Activated T-helper 9 cell treated with anti-CD3 and anti-CD28 coated beads, Interleukin-2, amount 50 U/mL, for 16 hours (primary cell): ENCODE measurements around the gene HNRNPK.

ENCODE experiments used
- DNase-seq: peaks from one replicate; pipeline ENCODE4 v3.0.0-alpha.2; 2020; ENCODE audit warnings: low read depth

The HNRNPK gene

GRCh38 chr9:83979812-83980394, at the start of gene HNRNPK:
Gene HNRNPK (minus strand): TSS chr9:83980215. CDS start chr9:83978252, 1,963 bp downstream.
- DNase-seq = peak; percentile 99

- no peak for DNase-seq
These were observed 47.2 kb upstream of the HNRNPK start for GRCh38 chr9:84027201-84027600.

- no peak for DNase-seq
These were observed 44.1 kb upstream of the HNRNPK start for GRCh38 chr9:84024041-84024575.

- DNase-seq = no peak
These were observed 27.6 kb upstream of the HNRNPK start for GRCh38 chr9:84007662-84008061.

- no peak for DNase-seq
These were observed 23.2 kb upstream of the HNRNPK start for GRCh38 chr9:84003246-84003645.

- DNase-seq = no peak
These were observed 22.3 kb upstream of the HNRNPK start for GRCh38 chr9:84002344-84002743.

GRCh38 chr9:84001621-84002020, 21.6 kb upstream of the HNRNPK start:
- DNase-seq = no peak

- DNase-seq = no peak
These were observed 20.2 kb upstream of the HNRNPK start for GRCh38 chr9:84000186-84000585.

- DNase-seq = no peak
These were observed 19.3 kb upstream of the HNRNPK start for GRCh38 chr9:83999141-83999918.

GRCh38 chr9:83996126-83996525, 16.1 kb upstream of the HNRNPK start:
- no peak for DNase-seq

GRCh38 chr9:83992901-83993300, 12.9 kb upstream of the HNRNPK start:
- no peak for DNase-seq

GRCh38 chr9:83992407-83992806, 12.4 kb upstream of the HNRNPK start:
- DNase-seq = no peak

- no peak for DNase-seq
These were observed 11.3 kb upstream of the HNRNPK start for GRCh38 chr9:83991355-83991754.

- DNase-seq = no peak
These were observed 8.4 kb upstream of the HNRNPK start for GRCh38 chr9:83988411-83988810.

- no peak for DNase-seq
These were observed 7.4 kb upstream of the HNRNPK start for GRCh38 chr9:83987402-83987791.

GRCh38 chr9:83986765-83987401, 6.9 kb upstream of the HNRNPK start:
- DNase-seq = no peak

GRCh38 chr9:83986195-83986594, 6.2 kb upstream of the HNRNPK start:
- no peak for DNase-seq

GRCh38 chr9:83981126-83981871, 1.3 kb upstream of the HNRNPK start:
- no peak for DNase-seq

- DNase-seq = peak; percentile 99
These were observed 545 bp upstream of the HNRNPK start, which contains the start of gene RMI1 for GRCh38 chr9:83980395-83981125. Gene RMI1 (plus strand): TSS chr9:83980805. CDS start chr9:84000987, 20,182 bp downstream.

GRCh38 chr9:83978992-83979811, 813 bp downstream of the HNRNPK start:
- DNase-seq = peak; percentile 82

- DNase-seq = no peak
These were observed 2.8 kb downstream of the HNRNPK start for GRCh38 chr9:83977196-83977595.
